Islet of Langerhans (tissue), 1 donor: ENCODE measurements around the gene IL36B.
"Not testable (repeated sequence)": the region's sequence is repeated elsewhere in the genome, so short reads cannot be mapped to it uniquely, and the experiment has no call there.

Experiments
- FAIRE-seq: peaks from one replicate; lab custom pipeline; 2011; peaks lifted over from hg19 to GRCh38; lab: Jason Lieb, UNC

The IL36B gene

DNA sequence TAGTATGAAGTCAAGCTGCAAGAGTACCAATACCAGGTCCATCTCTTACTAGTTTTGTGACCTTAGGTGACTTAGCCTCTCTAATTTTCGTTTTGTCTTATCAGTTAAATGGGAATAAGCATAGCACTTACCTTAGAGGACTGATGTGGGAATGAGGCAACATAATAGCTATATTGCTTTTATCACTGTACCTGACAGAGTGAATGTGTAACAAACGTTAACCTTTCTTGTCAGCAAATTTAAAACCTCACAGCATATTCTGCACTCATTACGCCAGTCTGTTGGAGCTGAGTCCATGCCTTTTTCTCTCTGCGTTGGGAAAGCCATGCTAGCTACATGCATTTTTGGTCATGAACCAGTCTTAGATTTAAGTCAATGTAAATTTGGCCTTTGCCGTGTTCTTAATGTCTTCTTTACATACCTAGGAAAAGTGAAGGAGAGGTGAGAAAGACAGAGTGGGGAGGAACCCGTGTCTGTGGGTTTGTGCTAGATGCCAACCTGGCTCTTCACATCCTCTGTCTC, at the start of gene IL36B:
TSS of gene IL36B (minus strand) at position 472 of the 522 bp plus-strand sequence.
- no peak for FAIRE-seq

DNA sequence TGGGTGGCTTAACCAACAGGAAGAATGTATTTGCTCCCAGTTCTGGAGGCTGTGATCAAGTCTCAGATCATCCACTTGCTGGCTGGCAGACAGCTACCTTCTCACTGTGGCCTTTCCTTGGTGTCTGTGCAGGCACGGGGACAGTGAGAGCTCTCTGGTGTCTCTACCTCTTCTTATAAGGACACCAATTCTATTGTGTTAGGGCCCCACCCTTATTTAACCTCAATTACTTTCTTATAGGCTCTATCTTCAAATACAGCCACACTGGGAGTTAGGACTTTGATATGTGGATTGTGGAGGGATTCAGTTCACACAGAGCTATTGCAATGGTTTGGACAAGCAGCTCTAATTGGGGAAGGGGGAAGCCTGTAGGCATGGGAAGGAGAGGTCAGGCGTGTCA, 49.5 kb upstream of the IL36B start:
- FAIRE-seq: no peak

DNA sequence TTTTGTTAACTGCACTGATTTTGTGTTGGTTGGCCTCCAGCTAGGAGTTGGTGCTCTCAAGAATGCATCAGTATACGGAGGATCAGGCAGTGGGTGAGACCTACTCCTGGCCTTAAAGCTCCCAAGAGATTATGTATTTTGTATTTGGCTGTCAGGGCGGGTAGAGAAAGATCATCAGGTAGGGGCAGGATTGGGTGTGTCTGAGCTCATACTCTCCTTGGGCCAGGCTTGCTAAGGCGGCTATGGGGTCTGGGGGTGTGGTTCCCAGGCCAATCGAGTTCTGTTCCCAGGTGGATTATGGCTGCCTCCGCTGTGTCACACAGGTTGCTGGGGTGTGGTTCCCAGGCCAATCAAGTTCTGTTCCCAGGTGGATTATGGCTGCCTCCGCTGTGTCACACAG, 45.9 kb upstream of the IL36B start:
- no peak for FAIRE-seq

DNA sequence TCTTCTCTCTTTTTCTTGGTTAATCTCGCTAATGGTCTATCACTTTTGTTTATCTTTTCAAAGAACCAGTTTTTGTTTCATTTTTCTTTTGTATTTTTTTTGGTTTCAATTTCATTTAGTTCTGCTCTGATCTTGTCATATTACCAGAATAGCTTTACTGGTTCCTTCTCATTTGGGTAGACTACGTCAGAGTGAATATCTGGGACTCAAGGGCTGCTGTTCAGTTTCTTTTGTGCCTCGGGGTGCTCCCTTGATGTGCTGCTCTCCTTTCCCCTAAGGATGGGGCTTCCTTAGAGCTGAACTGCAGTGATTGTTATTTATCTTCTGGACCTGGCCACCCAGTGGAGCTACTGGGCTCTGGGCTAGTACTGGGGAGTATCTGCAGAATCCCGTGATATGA, 45.4 kb upstream of the IL36B start:
- FAIRE-seq: no peak

DNA sequence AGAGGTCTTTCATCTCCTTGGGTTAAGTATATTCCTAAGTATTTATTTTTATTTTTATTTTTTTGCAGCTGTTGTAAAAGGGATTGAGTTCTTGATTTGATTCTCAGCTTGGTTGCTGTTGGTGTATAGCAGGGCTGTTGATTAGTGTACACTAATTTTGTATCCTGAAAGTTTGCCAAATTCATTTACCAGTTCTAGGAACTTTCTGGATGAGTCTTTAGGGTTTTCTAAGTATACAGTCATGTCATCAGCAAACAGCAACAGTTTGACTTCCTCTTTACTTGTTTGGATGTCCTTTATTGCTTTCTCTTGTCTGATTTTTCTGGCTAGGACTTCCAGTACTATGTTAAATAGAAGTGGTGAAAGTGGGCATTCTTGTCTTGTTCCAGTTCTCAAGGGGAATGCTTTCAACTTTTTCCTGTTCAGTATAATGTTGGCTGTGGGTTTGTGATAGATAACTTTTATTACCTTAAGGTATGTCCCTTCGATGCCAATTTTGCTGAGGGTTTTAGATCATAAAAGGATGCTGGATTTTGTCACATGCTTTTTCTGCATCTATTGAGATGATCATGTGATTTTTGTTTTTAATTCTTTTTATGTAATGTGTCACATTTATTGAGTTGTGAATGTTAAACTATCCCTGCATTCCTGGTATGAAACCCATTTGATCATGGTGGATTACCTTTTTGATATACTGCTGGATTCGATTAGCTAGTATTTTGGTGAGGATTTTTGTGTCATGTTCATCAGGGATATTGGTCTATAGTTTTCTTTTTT, 44.4 kb upstream of the IL36B start:
- FAIRE-seq: not testable (repeated sequence)

DNA sequence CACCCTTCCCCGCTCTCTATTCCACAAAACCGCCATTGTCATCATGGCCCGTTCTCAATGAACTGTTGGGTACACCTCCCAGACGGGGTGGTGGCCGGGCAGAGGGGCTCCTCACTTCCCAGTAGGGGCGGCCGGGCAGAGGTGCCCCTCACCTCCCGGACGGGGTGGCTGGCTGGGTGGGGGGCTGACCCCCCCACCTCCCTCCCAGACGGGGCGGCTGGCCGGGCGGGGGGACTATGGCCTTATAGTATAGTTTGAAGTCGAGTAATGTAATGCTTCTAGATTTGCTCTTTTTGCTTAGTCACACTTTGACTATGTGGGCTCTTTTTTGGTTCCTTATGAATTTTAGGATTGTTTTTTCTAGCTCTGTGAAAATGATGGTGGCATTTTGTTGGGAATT, 43.6 kb upstream of the IL36B start:
- not testable (repeated sequence) for FAIRE-seq

DNA sequence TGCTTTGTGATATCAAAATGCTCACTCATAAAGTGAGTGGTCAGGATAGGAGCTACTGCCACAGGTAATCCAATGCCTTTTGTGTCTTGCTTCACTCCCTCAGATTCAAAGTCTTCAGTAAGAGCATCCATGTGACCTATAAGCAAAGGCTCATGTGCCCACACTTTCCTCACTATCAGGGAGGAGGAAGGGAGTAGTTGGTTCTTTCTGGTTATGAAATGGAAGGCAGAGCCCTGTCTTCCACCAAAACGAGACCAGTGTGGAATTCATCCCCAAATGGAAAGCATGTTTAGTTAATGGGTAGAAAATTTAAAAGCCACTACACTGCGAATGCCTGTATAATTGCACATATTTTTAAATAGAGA, 40.9 kb upstream of the IL36B start:
- no peak for FAIRE-seq

DNA sequence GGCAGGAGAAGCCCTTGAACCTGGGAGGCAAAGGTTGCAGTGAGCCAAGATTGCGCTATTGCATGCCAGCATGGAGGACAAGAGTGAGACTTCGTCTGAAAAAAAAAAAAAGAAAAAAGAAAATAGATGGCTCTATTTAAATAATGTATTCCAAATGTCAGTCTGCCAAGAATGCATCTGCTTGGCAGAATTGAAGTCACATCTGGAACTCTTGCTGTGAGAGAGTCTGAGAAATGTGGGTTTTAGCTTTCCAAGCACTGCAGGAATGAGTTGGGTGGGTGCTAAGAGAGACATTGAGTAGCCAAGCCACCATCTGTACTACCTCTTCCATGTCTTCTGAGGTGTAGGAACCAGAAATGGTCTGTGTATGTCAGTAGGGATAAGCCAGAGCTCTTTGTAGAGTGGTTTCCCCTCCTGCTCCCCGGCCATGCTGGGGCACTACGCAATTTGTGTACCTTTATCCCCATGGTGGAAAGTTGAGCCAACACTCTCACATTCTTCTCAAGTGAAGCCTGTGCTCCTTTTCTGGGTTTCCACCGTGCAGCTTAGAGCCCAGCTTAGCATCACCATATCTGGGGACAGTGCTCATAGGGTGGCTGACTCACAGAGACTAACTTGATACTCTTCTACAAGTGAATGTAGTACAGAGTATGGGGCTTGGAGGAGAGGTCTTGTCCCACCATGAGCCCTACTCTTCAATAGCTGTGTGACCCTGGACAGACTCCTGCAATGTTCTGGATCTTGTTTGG, 40.4 kb upstream of the IL36B start:
- FAIRE-seq: no peak

DNA sequence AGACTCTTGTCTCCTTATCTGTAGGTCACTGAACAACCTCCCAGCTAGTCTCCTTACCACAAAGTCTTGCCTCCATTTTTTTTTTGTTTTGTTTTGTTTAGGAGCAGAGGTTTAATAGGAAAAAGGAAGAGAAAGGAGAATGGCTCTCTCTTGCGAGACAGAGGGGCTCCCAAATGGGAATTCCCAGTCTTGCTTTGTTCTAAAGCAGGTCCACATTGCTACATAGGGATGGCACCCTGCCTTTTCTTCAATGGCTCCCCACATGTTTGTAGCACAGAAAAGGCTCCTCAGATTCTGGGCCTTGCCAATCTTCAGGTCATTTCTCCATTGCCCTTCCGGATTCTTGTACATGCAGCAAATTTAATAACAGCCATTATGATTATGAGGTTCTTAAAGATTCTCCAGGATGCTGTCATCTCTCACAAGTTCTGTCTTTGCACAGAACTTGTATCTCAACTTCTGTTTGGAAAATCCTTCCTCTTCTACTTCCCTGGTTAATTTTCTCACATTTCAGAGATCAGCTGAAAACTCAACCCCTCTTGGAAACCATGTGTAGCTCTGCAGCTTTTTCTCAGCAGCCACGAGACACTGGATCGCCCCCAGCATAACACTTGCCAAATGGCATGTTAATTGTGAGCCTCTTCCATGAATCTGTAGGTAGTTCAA, 38.7 kb upstream of the IL36B start:
- FAIRE-seq: no peak

DNA sequence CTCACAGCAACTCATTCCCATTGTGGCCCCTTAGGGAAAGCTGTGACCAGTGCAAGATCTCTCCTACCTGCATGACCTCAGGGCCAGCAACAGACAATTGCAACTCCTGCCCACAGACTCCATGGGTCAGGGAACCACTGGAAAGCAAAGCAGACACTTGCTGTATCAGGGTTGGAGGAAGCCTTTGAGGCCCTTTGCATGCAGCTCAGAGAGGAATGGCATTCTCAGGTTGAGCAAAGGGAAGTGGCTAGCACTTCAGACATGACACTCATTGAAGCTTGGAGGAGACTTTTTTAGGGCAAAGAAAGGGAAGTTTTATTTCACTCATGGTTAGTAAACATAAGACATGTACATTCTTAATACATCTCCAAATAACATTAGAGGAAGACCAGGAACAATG, 37.2 kb upstream of the IL36B start:
- no peak for FAIRE-seq

DNA sequence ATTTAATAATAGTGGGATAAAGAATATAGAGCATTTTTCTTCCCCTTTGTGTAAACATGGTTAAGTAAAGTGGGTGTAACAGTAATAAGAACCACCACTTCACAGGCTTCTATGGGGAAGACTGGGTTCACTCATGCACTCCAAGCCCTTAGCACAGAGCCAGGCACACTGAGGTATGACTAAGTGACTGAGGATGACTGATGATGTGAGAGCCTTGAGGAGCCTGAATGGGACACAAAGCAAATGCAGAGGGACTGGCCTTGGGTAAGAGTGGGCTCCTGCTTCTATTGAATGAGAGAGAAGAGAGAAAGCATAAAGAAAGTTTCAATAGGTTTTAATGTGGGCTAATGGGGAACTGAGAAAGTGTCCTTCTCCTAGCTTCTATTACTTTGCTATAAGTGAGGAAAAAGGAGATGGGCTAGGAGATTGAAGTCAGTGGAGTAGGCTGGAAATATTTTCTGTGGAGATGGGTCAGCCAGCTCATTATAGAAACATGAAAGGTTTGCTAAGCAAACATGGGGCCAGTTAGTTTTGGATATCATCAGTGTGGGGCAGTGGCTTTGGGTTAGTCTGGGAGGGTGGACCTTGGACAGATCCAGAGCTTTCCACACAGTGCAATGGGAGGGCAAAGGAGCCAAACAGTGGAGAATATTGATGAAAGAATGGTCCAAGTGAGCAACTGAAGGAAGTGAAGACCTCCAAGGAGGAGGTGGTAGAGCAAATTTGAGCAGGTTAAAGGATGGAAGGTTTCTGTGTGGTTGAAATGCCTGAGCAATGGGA, 35.7 kb upstream of the IL36B start:
- FAIRE-seq: no peak

DNA sequence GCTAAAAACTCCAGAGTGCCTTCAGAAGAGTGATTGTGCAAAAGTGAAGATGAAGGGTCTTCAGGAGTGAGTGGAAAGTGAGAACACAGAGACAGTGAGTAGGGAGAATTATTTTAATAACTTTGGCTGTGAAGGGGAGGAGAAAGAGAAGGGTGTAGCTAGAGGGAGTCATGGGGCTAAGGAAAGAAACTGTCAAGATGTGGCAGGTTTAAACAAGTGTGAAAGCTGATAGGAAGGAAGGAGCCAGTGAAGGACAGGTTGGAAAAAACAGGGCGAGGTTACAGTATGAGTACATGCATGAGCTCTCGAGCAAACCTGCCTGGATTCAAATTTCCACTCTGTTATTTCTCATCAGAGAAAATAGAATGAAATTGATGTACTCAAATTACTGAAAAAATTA, 32.9 kb upstream of the IL36B start:
- FAIRE-seq: no peak

DNA sequence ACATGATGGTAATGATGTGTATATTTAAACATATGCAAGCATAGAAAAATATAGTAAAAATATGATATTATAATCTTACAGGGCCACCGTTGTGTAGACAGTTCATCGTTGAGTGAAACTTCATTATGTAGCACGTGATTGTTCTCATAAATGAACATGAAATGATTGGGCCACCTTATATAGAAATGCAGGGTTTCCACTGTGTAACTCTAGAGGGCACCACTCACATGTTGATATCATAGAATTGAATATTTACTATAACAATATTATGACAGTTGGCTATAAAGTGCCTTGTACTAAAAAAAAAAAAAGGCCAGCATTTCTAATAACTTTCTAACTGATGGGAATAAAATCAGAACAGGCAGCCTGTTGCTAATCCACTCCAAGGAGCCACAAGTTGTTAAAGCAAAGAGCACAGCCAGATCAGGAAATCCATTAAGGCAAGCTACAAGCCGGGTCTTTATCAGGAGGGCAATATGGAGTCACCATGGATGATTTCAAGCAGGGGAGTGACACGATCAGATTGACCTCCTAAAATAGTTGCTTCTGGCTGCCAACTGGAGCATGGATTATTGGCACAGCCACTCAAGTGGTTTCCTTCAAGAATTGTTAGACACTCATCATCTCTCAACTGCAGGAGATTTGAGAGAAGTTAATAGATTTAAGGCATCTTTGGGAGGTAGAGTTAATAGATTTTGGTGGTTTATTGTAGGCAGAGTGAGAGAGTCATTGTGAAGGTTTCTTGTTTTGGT, 31.8 kb upstream of the IL36B start:
- FAIRE-seq: no peak

DNA sequence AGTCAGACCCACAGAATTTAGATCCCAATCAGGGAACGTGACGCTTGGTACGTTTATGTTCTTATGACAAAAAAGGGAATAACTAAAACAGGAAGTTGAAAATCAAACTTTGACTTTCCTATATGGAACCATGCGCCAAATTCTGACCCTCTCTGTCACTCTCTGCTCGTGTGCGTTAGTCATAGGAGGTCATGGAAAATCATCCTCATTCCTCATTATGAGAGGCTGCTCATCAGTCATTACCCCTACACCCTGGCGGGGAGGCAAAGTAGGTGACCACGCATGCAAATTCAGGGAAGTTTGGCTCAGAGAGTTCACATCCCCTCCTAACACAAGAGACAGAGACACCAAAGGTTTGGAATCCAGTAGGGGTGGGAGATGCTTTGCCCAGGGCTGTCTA, 30.6 kb upstream of the IL36B start:
- FAIRE-seq: no peak

DNA sequence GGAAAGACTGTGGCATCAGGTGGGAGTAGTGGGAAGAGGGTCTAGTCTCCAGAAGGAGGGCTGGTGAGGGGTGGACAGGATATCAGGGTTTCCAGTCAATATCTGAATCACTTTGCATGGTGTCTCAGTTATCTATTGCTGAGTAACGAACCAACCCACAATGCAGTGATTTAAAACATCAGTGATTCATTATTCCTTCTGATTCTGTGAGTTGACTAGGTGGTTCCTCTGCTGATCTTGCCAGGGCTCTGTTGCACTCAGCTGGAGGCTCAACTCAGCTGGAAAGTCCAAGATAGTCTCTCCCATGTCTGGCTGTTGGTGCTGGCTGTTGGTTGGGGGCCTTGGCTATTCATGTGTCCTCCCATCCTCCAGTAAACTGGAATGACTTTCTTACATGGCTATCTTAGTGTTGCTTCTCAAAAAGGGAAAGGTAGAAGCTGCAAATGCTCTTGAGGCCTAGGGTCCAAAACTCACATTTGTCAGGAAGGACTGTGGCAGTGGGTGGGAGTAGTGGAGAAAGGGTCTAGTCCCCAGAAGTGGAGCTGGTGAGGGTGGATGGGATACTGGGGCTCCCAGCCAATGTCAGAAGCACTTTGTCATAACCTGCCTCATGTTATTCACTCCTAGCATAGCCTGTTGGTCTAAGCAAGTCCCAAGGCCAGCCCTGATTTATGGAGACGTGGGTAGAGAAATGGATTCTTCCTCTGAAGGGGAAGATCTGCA, 29.0 kb upstream of the IL36B start:
- no peak for FAIRE-seq

DNA sequence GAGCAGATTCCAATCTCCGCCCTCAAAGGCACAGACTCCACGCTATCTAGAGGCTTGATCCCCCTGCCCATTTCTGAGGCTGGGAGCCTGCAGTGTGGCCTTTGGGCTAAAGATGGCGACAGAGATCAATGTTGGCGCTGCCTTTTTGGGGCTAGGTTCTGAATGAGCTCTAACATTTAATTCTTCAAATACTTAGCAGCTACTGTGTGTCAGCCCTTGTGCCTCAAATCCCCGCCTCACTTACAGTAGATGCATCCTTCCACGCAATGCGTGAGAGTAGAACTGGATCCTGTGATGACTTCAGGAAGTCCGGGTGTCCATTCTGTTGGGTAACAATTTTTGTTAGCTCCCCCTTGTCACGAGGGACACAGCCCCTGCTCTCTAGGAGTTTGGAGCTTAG, 27.5 kb upstream of the IL36B start:
- no peak for FAIRE-seq

DNA sequence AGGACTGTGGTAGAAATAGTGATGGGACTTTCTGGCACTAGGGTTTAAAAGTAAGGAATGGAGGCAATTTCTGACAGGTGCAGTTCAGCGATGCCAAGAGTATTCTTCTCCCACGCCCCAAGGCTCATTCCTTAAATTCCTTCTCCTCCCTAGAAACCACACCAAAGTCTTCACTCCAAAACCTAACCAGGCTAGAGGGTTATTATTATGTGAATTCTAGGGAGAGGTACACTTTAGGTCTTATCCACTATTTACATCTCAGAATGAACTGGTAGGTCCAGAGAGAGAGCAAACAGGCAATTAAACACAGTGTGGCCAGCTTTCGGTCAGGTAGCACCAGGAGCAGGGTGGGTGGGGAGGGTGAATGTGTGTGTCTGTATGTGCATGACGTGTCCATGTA, 26.5 kb upstream of the IL36B start:
- FAIRE-seq: no peak

DNA sequence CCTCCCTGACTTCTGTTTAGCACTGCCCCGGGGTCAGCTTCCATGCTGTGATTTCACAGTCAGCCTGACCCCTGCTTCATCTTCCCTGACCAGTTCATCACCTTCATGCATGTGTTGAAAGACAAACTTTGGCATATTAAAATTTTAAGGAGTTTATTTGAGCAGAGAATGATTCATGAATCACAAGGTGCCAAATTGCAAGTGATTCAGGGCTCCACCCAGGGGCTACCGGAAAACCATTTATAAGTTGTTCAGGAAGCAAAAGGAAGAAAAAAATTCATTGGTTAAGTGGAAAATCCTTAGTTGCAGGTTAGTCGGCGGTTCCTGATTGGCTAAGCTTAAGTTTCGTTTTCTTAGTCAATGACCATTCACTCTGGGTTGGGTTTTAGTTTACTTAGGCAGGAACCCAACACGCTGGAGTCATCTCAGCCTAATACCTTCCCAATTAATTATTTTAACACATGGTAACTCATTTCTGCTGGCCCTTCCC, 25.7 kb upstream of the IL36B start:
- peak; percentile 84 for FAIRE-seq

DNA sequence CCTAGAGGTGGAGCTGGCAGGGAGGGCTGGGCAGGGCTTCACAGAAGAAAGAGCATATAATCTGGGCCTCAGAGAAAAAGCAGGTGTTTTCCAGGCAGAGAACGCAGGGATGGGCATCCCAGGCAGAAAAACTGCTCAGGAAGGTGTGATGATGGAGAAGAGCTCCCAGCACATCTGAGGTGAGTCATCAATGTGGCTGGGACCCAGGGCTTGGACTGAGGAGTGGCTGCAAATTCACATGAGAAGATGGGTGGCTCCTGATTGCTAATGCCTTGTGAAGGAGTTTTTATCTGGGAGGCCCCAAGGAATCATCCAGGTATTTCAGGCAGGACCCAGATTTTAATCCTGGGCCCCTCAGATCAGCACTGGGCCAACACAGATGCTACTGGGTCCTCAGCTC, 25.3 kb upstream of the IL36B start:
- no peak for FAIRE-seq

DNA sequence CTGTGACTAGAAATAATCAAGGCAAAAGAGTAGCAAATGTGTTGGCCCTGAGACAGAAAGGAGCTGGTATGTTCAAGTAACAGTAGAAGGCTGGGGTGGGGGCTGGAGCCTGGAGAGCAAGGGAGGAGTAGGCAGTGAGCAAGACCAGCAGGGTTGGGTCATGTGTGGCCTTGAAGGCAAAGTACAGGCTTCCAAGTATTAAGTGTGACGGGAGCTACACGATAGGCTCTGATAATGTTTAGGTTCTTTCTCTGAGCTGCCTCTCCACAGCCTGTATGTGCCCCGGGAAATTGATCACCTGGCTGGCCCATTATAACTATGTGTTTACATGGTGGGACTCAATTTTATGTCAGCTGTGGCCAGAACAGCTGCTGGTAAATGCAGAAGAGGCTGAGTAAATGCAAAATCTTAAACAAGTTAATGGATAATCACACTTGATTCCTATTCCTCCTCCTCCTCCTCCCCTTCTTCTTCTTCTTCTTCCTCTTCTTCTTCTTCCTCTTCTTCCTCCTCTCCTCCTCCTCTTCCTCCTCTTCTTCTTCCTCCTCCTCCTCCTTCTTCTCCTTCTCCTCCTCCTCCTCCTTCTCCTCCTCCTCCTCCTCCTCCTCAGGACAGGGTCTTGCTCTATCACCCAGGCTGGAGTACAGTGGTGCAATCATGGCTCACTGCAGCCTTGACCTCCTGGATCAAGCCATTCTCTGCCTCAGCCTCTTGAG, 24.4 kb upstream of the IL36B start:
- no peak for FAIRE-seq
